NCI-H748 treated with DMSO at 0.1 percent for 48 hours (cell line): ENCODE results near the gene COQ8B.
"Not testable (repeated sequence)": the region's sequence is repeated elsewhere in the genome, so short reads cannot be mapped to it uniquely, and the experiment has no call there.

Experiments
- DNase-seq: peaks from one replicate; lab custom pipeline; 2025; lab: John Stamatoyannopoulos, UW

COQ8B gene

DNA sequence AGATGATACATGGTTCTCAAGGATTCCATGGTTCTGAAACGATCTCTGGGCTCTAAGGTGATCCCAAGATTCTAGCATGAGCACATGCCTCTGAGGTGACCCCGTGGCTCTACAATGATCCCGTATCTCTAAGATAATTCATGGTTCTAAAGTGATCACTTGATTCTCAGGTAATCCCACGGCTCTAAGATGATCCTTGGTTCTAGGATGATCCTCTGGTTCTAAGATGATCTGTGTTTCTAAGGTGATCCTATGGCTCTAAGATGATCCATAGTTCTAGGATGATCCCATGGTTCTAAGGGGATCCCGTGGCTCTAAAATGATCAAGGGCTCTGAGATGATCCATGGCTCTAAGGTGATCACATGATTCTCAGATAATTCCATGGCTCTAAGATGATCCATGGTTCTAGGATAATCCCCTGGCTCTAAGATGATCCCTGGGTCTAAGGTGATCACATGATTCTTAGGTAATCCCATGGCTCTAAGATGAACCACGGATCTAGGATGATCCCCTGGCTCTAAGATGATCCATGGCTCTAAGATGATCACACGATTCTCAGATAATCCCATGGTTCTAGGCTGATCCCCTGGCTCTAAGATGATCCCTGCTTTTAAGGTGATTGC is 47.6 kb downstream of the COQ8B start:
- DNase-seq, result no peak

DNA sequence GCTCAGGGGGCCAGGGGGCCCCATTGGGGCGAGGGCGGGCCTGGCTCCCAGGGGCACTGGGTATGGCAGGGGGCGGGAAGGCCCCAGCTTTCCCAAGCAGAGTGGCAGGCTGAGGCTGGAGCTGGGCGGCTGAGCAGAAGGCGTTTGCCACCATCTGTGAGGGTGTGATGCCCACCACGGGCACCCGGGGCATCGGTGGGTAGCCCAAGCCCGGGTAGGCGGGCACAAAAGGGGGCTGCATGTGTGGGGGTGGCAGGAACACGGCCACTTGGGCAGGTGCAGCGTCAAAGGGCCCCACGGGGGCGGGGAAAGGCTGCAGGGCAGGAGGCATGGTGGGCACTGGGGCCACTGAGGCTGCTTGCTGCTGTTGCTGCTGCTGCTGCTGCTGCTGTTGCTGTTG is 49.1 kb downstream of the COQ8B start:
- no peak for DNase-seq

DNA sequence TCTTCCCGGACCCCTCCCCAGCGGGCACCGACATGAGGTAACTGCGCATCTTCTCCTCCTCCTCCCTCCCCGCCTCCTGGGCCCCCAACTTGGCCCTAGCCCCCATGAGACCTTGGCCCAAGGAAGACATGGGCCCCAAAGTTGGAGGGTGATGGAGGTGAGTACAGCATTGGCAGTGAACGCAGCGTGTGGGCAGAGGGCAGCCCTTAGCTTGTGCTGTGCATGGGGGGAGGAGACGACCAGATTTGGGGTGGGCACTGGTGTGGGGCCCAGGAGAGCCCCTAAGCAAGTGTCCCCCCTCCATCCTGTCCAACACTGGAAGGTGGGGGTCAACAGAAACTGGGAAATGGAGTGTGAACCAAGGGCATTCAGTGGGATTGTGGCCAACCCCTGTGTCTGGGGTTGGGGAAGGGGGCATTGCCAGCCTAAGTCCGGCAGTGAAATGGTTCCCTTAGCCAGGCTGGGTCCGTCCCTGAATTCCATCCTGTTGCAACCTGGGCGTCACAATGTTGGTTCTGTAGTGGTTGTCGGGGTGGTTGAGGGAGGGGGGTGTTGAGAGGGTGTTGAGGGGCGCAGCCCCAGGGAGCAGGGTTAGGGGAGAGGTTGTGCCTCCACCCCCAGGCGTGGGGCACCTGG is 49.8 kb downstream of the COQ8B start:
- no peak for DNase-seq

DNA sequence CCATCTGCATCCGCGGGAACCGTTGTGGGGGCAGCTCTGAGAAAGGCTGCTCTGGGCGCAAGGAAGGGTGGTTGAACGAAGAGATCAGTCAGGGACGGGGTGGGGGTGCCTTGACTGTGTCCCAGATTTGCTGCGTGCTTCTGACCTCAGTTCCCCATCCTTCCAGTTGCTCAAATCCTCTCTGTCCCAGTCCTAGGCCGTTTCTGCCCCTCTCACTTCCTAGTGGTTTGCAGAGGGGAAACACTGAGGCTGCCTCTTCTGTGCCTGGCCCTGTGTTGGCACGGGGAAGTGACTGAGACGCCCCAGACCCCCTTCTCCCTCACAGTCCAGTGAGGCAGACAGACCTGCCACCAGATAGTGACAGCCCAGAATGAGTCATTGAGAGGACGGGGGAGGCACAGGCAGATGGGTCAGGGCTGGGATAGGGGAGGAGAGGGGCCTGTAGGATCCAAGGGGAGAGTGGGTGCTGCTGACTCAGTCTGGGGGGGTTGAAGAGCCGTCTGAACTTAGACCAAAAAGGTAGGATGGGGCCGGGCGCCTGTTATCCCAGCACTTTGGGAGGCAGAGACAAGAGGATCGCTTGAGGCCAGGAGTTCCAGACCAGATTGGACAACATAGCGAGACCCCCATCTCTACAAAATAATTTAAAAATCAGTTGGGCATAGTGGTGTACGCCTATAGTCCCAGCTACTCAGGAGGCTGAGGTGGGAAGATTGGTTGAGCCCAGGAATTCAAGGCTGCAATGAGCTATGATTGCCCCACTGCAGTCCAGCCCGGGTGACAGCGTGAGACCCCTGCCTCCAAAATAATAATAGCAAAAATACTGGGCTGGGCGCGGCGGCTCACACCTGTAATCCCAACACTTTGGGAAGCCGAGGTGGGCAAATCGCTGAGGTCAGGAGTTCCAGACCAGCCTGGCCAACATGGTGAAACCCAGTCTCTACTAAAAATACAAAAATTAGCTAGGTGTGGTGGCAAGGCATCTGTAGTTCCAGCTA is 52.7 kb downstream of the COQ8B start:
- DNase-seq, result no peak

DNA sequence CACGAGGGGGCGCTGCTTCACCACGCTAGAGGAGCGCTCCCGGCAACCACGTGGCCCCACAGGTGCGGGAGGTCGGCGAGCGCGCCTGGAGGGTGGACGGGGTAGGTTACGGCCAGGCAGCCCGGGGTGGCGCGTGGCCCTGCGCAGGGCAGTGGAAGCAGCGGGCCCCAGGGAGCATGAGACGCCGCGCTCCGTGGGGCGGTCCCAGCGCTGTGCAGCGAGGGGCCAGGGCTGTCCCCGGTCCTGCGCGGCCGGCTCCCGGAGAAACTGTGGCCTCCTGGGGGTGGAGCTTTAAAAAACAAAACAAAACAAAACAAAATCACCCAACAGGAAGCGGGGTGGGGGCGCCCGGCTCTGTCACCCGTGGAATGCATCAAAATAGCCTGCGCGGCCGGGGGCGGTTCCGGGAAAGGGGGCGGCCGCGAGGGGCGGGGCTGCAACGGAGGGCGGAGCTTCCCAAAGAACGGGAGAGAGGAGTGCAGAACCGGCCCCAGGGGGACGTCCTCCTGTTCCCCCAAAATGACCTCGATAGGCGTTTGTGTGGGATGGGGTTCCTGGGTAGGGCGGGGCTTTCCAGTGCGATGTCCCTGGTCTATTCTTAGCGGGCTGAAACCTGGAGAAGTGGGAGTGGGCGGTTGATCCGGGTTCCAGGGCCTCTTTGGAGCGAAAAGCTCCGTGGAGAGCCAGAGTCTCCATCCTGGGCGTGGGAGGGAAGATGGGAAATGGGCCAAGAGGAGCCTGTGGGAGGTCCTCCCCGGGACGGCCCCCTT is 53.6 kb downstream of the COQ8B start:
- peak; percentile 67 for DNase-seq

DNA sequence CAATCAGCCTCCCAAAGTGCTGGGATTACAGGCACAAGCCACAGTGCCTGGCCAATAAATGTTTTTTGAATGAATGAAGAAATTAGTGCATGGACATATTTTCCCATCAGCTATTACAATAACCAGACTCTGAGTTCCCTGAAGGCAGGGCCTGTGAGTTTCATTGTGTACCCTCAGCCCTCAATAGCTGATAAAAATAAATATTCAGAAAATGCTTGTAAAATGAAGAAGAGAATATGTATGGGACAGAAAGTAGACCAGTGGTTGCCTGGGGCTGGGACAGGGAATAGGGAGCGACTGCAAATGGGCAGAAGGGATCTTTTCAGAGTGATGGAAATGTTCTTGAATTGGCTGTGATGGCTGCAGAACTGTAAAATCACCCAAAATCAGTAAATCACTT is 55.1 kb downstream of the COQ8B start:
- DNase-seq, result no peak

DNA sequence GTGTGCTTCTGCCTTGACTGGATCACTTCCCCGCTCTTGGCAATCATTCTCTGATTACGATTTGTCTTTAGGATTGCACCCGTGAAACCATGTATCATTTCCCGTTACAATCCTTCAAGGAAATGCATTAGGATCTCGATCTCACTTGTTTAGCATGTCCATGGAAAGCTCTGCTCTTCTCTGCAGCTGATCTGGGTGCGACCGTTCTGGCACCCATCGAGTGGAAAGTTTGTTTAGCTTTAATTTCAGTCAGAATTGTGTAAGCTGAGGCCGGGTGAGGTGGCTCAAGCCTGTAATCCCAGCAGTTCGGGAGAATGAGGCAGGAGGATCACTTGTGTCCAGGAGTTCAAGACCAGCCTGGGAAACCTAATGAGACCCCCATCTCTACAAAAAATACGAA is 57.1 kb downstream of the COQ8B start:
- DNase-seq, result no peak

DNA sequence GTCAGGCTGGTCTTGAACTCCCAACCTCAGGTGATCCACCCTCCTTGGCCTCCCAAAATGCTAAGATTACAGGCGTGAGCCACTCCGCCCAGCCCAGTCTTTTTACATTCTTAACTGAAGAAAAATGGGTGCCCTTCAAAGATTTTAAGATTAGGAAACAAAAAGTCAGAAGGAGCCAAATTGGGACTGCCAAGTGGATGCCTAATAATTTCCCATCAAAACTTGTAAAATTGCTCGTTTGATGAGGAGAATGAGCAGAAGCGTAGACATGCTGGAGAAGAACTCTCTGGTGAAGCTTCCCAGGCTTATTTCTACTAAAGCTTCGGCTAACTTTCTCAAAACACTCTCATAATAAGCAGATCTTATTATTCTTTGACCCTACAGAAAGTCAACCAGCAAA is 57.6 kb downstream of the COQ8B start:
- DNase-seq, result no peak

DNA sequence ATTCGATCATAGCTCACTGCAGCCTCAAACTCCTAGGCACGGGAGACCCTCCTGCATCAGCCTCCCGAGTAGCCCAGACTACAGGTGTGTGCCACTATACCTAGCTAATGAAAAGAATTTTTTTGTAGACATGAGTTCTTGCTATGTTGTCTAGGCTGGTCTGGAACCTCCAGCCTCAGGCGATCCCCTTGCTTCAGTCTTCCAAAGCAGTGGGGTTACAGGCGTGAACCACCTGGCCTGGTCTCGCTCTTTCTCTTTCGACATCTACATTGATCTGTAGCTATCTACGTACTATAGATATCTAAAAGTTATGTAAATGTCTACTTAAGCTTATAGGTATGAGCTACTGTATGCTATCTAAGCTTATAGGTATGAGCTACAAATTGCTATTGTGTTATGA is 58.7 kb downstream of the COQ8B start:
- DNase-seq, result no peak

DNA sequence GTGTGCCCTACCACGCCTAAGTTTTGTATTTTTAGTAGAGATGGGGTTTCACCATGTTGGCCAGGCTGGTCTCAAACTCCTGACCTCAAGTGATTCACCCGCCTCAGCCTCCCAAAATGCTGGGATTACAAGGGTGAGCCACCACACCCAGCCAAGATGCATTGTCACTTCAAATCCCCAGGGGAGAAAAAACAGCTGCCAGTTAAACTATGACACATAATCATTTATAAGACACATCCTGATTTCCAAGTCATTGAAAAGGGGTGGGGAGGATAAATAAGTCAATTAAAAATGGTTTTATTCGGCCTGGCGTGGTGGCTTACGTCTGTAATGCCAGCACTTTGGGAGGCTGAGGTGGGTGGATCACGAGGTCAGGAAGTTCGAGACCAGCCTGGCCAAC is 61.0 kb downstream of the COQ8B start:
- DNase-seq, result not testable (repeated sequence)

DNA sequence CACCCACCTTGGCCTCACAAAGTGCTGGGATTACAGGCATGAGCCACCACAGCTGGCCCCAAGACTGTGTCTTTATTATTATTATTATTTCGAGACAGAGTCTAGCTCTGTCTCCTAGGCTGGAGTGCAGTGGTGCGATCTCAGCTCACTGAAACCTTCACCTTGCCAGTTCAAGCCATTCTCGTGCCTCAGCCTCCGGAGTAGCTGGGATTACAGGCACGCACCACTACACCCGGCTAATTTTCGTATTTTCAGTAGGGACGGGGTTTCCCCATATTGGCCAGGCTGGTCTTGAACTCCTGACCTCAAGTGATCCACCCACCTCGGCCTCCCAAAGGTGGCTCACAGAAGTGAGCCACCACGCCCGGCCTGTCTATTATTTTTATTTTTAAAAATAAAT is 64.4 kb downstream of the COQ8B start:
- DNase-seq, result not testable (repeated sequence)

DNA sequence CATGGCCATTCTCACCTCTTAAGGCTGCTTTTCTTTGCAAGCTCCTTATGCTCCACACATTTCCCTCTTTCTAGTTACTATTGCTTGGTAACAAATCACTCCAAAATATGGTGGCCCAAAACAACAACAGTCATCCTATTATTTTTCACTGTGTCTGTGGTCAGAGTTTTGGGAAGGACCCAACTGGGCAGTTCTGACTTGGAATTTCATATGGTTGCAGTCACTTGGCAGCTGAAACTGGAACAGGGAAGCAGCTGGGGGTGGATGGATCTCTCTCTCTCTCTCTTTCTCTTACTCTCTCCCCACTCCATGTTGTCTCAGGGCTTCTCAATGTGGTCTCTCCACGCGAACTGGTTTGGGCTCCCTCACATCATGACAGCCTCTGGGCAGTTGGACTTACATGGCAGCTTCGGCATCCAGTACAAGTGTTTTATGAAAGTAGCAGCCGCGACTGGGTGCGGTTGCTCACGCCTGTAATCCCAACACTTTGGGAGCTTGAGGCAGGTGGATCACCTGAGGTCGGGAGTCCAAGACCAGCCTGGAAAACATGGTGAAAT is 65.9 kb downstream of the COQ8B start:
- DNase-seq, result no peak

DNA sequence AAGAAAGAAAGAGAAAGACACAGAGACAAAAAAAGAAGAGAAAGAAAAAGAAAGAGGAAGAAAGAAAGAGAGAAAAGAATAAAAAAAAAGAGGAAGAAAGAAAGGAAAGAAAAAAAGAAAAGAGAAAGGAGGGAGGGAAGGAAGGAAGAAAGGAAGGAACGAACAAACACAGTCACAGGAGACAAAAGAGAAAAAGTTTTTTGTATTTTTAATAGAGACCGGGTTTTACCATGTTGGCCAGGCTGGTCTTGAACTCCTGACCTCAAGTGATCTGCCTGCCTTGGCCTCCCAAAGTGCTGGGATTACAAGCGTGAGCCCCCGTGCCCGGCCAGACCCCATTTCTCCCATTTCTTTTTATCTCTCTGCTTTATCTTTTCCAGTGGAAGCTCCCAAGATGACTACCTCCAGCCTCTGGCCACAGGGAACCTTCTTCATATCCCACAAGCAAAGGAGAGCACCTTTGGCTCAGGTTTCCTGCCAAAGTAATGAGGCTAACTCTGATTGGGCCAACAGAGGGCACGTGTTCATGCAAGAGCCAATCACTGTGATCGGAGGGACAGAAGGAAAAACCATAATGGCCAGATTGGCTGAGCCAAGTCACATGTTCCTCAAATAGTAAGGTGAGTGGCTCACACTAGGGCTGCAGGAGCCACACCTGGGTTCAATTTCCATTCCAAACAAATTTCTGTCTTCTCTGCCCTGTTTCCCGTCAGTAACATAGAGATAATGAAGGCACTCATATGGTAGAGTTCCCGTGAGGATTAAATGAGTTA is 66.6 kb downstream of the COQ8B start:
- DNase-seq, result not testable (repeated sequence)

DNA sequence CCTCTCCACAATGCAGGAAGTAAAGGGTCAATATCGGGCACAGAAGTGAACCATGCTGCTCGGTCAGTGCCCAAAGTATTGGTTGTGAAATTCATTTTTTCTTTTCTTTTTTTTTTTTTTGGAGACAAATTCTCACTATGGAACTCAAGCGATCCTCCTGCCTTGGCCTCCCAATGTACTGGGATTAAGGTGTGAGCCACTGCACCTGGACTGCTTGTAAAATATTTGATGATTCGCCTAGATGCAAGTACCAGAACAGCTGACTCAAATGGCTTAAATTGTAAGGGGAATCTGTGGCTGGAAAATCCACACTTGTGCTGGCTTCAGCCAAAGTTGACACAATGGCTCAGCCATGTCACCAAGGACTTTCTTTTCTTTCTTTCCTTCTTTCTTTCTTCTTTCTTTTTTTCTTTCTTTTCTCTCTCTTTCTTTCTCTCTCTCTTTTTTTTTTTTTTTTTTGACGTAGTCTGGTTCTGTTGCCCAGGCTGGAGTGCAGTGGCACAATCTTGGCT is 69.9 kb downstream of the COQ8B start:
- DNase-seq, result no peak

DNA sequence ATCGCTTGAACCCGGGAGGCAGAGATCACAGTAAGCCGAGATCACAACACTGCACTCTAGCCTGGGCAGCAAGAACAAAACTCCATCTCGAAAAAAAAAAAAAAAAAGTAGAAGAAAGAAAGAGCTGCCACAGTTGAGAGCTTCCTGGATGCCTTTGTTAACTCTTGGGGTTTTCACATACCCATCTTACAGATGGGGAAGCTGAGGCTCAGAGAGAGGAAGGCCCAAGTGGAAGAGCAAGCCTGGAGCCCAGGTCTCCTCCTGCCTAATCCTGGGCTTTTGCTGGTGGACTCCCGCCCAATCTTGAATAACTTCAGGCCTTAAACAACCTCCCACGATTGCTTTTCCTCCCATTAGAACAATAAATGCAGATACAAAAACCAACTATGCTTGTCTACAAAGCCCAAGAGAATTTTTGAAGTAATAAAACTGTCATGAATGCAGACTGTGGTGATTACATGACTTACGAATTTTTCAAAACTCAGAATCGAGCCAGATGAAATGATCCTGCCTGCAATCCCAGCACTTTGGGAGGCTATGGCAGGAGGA is 73.9 kb downstream of the COQ8B start:
- DNase-seq, result no peak

DNA sequence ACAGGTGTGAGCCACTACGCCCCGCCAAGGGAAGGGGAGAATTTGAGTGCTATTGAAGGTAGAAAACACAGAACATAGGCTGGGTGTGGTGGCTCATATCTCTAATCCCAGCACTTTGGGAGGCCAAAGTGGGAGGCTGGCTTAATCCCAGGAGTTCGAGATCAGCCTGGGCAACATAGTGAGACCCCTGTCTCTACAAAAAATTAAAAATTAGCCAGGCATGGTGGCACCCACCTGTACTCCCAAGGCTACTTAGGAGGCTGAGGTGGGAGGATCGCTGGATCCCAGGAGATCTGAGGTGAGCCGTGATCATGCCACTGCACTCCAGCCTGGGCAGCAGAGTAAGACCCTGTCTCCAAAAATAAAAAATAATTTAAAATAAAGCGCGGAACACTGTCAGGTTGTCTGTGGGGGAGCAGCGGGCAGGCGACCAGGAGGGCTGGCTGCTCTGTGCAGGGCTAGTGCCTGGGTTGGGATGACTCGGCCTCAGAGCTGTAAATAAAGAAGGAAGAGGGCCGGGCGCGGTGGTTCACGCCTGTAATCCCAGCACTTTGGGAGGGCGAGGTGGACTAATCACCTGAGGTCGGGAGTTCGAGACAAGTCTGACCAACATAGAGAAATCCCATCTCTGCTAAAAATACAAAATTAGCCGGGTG is 74.5 kb downstream of the COQ8B start:
- no peak for DNase-seq
